Measurements from ENCODE around the gene KLK5.
"Not testable (repeated sequence)": the region's sequence is repeated elsewhere in the genome, so short reads cannot be mapped to it uniquely, and the experiment has no call there.

The KLK5 gene, protein sequence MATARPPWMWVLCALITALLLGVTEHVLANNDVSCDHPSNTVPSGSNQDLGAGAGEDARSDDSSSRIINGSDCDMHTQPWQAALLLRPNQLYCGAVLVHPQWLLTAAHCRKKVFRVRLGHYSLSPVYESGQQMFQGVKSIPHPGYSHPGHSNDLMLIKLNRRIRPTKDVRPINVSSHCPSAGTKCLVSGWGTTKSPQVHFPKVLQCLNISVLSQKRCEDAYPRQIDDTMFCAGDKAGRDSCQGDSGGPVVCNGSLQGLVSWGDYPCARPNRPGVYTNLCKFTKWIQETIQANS

DNA sequence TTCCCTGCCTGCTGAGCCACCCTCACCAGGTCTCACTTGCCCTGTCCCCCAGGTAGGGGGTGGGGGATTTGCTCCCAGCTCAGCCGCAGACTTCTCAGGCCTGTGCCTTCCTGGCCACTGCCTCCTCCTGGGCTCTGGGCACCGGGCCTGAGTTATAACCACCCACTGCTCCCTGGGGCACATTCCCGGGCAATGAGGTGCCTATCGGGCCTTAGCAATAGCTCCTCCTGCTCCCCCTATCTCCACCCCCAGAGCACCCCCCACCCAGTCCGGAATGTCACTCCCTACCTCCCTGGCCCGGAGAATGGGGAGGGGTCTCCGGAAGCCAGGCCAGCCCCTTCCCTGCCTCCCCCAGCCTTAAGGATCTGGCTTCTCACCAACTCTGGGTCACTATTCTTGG is at the start of gene KLK5:
KLK5 (minus strand) TSS at position 129 of the 400 bp plus-strand sequence. CDS start 381 bp downstream, outside the sequence.
- no peak for DNase-seq

DNA sequence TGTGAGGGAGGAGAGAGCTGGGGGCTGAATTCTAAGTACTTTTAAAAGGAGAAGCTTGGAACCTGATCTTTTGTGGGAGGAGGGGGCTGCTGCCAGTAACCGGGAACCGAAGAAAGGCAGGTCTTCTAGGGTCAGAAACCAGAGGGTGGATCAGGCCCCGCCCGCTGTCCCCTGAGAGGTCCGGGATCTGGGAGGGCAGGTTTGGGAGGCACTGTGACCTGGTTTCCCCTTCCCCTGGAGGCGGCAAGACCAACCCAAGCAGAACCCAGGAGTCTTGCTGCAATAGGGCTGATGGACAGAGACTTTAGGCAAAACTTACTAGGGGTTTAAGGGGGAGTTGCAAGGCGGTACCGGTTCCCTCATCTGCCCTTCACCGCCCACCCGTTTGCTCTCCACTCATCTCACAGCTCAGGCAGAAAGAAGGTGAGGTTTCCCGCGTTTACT is 49.3 kb upstream of the KLK5 start:
- DNase-seq = no peak

- no peak for DNase-seq
Observed at GRCh38 chr19:51001515-51001914, 48.7 kb upstream of the KLK5 start, which contains the start of gene KLK8. KLK8 (minus strand) TSS chr19:51001604; CDS start chr19:51001167, 437 bp downstream.

DNA sequence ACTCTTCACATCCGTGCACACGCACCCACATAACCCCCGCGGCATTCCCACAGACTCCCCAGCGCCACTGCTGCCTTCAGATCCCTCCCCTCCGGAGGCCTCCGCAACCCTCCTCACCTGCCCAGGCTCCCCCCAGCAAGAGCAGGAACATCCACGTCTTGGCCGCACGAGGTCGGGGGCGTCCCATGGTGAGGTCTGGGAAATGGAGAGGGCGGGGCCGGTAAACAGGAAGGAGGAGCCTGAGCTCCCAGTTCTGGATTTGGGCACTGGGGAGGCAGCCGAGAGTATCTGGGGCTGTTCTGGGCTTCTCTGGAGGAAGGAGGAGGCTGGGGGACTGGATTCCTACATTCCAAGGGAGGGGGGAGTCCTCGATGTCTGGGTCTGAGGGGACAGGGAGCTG is 48.1 kb upstream of the KLK5 start:
- no peak for DNase-seq

- DNase-seq = no peak
Observed at GRCh38 chr19:51000426-51000825, 47.6 kb upstream of the KLK5 start.

- no peak for DNase-seq
Observed at GRCh38 chr19:50998686-50999085, 45.8 kb upstream of the KLK5 start.

- no peak for DNase-seq
Observed at GRCh38 chr19:50998061-50998460, 45.2 kb upstream of the KLK5 start.

GRCh38 chr19:50994129-50994528 is 41.3 kb upstream of the KLK5 start:
- DNase-seq = peak; percentile 35

GRCh38 chr19:50992666-50993035 is 39.8 kb upstream of the KLK5 start:
- no peak for DNase-seq

- DNase-seq = not testable (repeated sequence)
Observed at GRCh38 chr19:50984416-50984815, 31.6 kb upstream of the KLK5 start.

DNA sequence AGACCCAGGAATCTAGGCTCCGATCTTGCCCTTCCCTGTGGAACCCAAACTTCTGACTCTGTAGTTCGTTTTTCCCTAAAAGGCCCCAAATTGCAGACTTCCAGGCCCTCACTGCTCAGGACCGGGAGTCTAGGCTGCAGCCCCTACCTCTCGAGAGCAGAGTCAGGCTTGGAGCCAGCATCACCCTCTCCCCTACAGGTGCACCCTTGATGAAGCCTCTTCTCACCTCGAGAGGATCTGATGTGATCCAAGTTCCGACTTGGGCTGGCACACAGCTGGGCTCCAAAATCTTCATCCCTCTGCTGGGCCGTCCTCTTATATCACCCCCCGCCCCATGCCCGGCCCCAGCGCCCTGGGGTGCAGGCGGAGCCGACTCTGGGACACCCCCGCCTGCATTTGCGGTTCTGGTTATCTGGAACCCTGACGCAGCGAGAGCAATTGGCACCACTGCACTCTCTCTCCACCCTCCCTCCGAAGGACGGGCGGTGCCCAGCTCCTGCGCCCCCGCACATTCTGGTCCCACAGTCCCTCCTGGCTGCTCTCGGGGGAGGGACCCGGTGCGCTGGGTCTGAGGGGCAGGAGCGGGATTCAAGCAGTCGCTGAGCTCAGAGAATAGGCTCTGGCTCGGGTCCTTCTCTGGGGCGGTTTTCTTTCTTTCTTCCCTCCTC is 30.9 kb upstream of the KLK5 start, which contains the start of gene KLK7:
KLK7 (minus strand) TSS at position 293 of the 668 bp plus-strand sequence. CDS start 1,518 bp downstream, outside the sequence.
- no peak for DNase-seq

DNA sequence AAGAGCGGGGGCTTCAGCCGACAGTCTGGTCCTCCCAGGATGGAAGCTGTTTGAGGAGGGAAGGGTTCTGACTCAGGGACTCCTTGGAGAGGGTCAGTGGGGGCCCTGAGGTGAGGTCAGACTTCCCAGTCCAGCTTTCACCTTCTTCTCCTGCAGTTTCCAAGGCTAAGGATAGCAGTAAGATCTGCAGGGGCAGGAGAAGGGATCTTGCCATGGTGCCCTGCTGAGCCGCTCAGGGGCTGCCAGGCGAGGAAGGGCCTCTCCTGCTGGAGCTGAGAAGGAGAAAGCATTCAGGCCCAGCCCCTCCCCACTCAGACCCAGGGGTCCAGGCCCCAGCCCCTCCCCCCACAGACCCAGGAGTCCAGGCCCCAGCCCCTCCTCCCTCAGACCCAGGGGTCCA is 29.3 kb upstream of the KLK5 start:
- no peak for DNase-seq

GRCh38 chr19:50981587-50982146 is 28.8 kb upstream of the KLK5 start:
- no peak for DNase-seq

- no peak for DNase-seq
Observed at GRCh38 chr19:50980208-50980607, 27.4 kb upstream of the KLK5 start.

DNA sequence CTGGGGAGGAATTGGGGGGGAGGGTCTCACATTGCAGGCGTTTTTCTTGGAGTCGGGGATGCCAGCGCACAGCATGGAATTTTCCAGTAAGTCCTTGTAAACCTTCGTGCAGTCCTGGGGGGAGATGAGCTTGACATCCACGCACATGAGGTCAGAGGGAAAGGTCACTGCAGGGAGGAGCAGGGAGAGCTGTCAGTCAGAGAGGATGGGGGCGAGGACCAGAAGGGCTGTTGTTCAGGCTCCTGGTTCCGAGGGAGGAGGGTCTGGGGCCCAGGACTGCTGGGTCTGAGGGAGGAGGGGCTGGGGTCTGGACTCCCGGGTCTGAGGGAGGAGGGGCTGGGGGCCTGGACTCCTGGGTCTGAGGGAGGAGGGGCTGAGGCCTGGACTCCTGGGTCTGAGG is 26.9 kb upstream of the KLK5 start:
- DNase-seq = no peak

DNA sequence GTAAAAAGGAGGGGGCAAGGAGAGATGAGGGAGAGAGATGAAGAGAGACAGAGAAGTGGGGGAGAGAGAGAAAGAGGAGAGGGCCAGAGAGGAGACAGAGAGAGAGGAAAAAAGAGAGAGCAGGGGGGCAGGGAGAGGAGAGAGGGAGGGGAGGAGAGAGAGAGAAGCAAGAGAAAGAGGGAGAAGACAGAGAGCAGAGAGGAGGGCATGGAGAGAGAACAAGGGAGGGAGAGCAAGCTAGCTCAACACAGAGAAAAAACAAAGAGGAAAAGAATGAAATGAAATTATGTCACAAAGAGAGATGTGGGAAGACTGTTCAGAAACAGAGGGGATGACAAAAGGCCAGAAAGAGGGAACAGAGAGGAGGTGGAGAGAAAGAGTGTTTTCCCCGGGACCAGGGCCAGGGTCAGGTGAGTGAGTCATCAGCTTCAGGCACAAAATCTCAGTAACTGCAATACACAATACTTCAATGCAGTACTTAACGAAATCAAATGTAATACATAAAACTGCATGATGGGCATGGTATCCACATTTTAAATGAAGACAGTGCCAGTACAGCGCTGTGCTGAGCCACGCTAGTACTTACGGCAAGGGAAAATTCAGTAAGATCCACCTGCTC is 26.0 kb upstream of the KLK5 start:
- no peak for DNase-seq

- DNase-seq = no peak
Observed at GRCh38 chr19:50977626-50978025, 24.8 kb upstream of the KLK5 start.

DNA sequence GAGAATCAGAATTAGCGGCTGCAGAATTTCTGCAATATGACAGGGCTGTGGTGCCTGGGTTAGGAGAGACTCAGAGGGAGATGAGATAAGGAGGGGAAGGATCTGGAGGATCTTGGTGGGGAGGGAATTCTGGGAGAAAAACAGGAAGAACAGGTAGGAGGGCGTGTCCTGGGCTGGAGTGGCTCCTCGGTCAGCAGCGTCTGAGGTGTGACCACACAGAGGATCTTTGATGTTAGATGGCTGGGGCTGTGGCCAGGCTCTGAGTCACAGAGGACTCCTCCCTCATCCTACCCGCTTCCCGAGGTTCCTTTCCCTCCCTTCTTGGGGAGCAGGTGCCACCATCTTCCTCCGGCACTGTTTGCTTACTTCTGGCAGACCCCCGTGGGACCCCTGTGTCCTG is 22.9 kb upstream of the KLK5 start:
- DNase-seq = no peak

GRCh38 chr19:50974702-50975556 is 22.1 kb upstream of the KLK5 start:
- DNase-seq = no peak

DNA sequence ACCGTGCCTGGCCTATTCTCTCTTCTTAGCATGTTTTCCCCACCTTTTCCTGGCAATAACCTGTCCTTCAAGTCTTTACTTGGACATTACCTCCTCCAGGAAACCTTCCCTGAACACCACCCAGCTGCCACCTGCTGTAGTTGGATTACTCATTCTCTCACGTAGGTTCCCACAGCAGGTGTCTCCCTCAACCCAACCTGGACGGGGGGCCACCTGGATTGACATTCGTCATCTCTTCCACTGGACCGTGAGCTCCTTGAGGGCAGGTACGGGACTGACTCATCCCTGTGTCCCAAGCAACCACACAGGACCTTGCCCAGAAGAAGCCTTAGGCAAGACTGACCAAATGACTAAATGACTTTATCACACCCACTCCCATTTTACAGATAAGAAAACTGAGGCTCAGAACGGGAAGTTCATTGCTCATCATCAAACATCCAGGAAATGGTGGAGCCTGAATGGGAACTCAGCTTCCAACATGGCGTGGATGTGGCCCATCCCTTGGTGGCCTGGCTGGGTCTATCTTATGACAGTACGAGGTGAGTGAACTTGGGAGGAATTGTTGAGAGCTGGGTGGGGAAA is 20.0 kb upstream of the KLK5 start:
- DNase-seq = no peak

DNA sequence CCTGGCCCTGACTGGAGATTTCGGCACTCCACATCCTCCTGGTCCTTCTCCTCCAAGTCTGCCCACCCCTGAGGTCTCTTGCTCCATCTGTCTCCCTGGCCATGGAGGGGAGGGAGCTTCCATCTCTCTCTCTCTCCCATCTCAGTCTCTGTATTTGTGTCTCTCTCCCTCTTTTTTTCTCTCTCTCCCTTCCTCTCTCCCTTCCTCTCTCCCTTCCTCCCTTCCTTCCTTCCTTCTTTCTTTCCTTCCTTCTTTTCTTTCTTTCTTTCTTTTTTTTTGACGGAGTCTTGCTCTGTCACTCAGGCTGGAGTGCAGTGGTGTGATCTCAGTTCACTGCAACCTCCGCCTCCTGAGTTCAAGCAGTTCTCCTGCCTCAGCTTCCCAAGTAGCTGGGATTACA is 17.0 kb upstream of the KLK5 start:
- not testable (repeated sequence) for DNase-seq

DNA sequence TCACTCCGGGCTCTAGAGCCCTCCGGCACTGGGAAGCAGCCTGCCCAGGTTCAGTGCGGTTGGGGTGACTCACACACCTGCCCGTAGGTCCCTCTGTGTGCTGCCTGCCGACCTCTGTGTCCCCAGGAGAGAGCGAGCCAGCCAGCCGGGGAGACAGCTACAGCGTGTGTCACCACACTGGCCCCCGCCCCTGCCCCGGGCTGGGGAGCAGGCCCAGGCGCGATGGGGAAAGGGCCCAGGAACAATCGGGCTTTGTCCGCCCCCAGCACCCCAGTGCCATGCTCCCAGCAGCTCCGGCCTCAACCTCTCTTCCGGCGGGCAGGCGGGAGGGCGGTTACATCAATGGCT is 16.5 kb upstream of the KLK5 start, which contains the start of gene KLK6:
KLK6 (minus strand) TSS at position 179 of the 348 bp plus-strand sequence. CDS start 1,487 bp downstream, outside the sequence.
- DNase-seq = no peak
